OCI-LY1 (cell line): ENCODE measurements around the gene TXNRD2.
"Not testable (repeated sequence)": the region's sequence is repeated elsewhere in the genome, so short reads cannot be mapped to it uniquely, and the experiment has no call there.

ENCODE experiments used
- H2AFZ ChIP-seq: fragments of 200-600 bp; sonication (generic), shearing (Covaris generic); 2 replicates; pipeline ENCODE4 v1.6.0; 2014; ENCODE audit warnings: antibody characterized with exemption, mild to moderate bottlenecking, low read length
- H3F3A ChIP-seq: fragments of 200-600 bp; sonication (generic), shearing (Covaris generic); 2 replicates; pipeline ENCODE4 v1.6.0; 2014; ENCODE audit warnings: mild to moderate bottlenecking, antibody characterized with exemption, low read length, moderate library complexity; ENCODE audit not compliant: insufficient read depth
- H3K27ac ChIP-seq: fragments of 200-600 bp; sonication (generic); 2 replicates; pipeline ENCODE4 v1.5.1; 2014; ENCODE audit warnings: low read length, mixed run types, mild to moderate bottlenecking, low read depth; ENCODE audit not compliant: poor library complexity, severe bottlenecking
- H3K27me3 ChIP-seq: fragments of 200-600 bp; sonication (generic); 2 replicates; pipeline ENCODE4 v1.6.0; 2014; ENCODE audit warnings: antibody characterized with exemption, mild to moderate bottlenecking, low read length, moderate library complexity; ENCODE audit not compliant: insufficient read depth
- H3K36me3 ChIP-seq: fragments of 200-600 bp; sonication (generic); 2 replicates; pipeline ENCODE4 v1.6.1; 2014; ENCODE audit warnings: mild to moderate bottlenecking, antibody characterized with exemption, low read length, moderate library complexity, mixed read lengths; ENCODE audit not compliant: insufficient read depth
- H3K4me1 ChIP-seq: fragments of 200-600 bp; sonication (generic); 2 replicates; pipeline ENCODE4 v1.5.1; 2014; ENCODE audit warnings: mild to moderate bottlenecking, low read length, moderate library complexity; ENCODE audit not compliant: insufficient read depth, severe bottlenecking
- H3K4me2 ChIP-seq: fragments of 200-600 bp; sonication (generic), shearing (Covaris generic); 2 replicates; pipeline ENCODE4 v1.6.1; 2014; ENCODE audit warnings: low read length
- H3K4me3 ChIP-seq: fragments of 200-600 bp; sonication (generic); 2 replicates; pipeline ENCODE4 v1.5.1; 2014; ENCODE audit warnings: low read length, low read depth, mild to moderate bottlenecking, mixed read lengths; ENCODE audit not compliant: poor library complexity, severe bottlenecking
- H3K79me2 ChIP-seq: fragments of 200-600 bp; shearing (Covaris generic); 2 replicates; pipeline ENCODE4 v1.6.1; 2016; ENCODE audit warnings: mixed run types, low read length, mixed read lengths; ENCODE audit not compliant: insufficient read depth
- H3K9ac ChIP-seq: fragments of 200-600 bp; sonication (generic), shearing (Covaris generic); 2 replicates; pipeline ENCODE4 v1.6.1; 2014; ENCODE audit warnings: mild to moderate bottlenecking, low read length, mixed read lengths
- H3K9me2 ChIP-seq: fragments of 200-600 bp; sonication (generic), shearing (Covaris generic); 2 replicates; pipeline ENCODE4 v1.6.1; 2014; ENCODE audit warnings: low read depth, mild to moderate bottlenecking, low read length, mixed read lengths
- H3K9me3 ChIP-seq: fragments of 200-600 bp; shearing (Covaris generic); 2 replicates; pipeline ENCODE4 v1.6.1; 2014; ENCODE audit warnings: low read length, mixed read lengths
- H4K20me1 ChIP-seq: fragments of 200-600 bp; sonication (generic), shearing (Covaris generic); 2 replicates; pipeline ENCODE4 v1.6.0; 2016; ENCODE audit warnings: mild to moderate bottlenecking, low read length; ENCODE audit not compliant: insufficient read depth
- CTCF ChIP-seq: fragments of 200-600 bp; sonication (generic), shearing (Covaris generic); IDR thresholded peaks from 2 replicates; pipeline ENCODE4 v1.5.1; 2017; ENCODE audit warnings: mild to moderate bottlenecking, antibody characterized with exemption, low read length, moderate library complexity, mixed read lengths
- EZH2 ChIP-seq: fragments of 200-600 bp; sonication (generic), shearing (Covaris generic); IDR thresholded peaks from 2 replicates; pipeline ENCODE4 v1.8.0; 2017; ENCODE audit warnings: borderline replicate concordance, mixed run types, mild to moderate bottlenecking, antibody characterized with exemption, low read length, moderate library complexity, mixed read lengths

Gene TXNRD2

GRCh38 chr22:19927696-19928095 is 13.9 kb downstream of the TXNRD2 start:
- H3K4me2 ChIP-seq = no peak overlapping the region
- no peak overlapping the region for H2AFZ ChIP-seq

GRCh38 chr22:19926028-19926427 is 15.6 kb downstream of the TXNRD2 start:
- H3K27ac ChIP-seq = not testable (repeated sequence)

More at GRCh38 chr22:19927696-19928095, 13.9 kb downstream of the TXNRD2 start:
- no peaks in the 10 kb centered on the region for H4K20me1 ChIP-seq
- H3K4me3 ChIP-seq = no peak overlapping the region
- H3K27me3 ChIP-seq = no peaks in the 10 kb centered on the region
- H3K9ac ChIP-seq = no peak overlapping the region
- TF ChIP-seq CTCF = no peak
- no peak for TF ChIP-seq EZH2
- H3K79me2 ChIP-seq = no peaks in the 10 kb centered on the region
- H3K27ac ChIP-seq = no peak overlapping the region
- no peaks in the 10 kb centered on the region for H3K9me3 ChIP-seq
- H3K36me3 ChIP-seq = no peaks in the 10 kb centered on the region
- no peaks in the 10 kb centered on the region for H3K9me2 ChIP-seq
- H3K4me1 ChIP-seq = no peaks in the 10 kb centered on the region
- no peaks in the 10 kb centered on the region for H3F3A ChIP-seq

GRCh38 chr22:19923914-19924513 is 17.6 kb downstream of the TXNRD2 start:
- H3K79me2 ChIP-seq = no peaks in the 10 kb centered on the region
- no peak overlapping the region for H3K4me3 ChIP-seq
- no peak overlapping the region for H3K4me2 ChIP-seq
- TF ChIP-seq EZH2 (no peak), CTCF (no peak)
- H3F3A ChIP-seq = no peaks in the 10 kb centered on the region
- H3K27ac ChIP-seq = no peak overlapping the region
- no peaks in the 10 kb centered on the region for H3K36me3 ChIP-seq
- no peaks in the 10 kb centered on the region for H3K27me3 ChIP-seq
- H4K20me1 ChIP-seq = no peaks in the 10 kb centered on the region
- no peaks in the 10 kb centered on the region for H3K9me2 ChIP-seq
- H3K9ac ChIP-seq = no peak overlapping the region
- no peak overlapping the region for H2AFZ ChIP-seq
- H3K9me3 ChIP-seq = no peaks in the 10 kb centered on the region
- no peaks in the 10 kb centered on the region for H3K4me1 ChIP-seq

More at GRCh38 chr22:19926028-19926427, 15.6 kb downstream of the TXNRD2 start:
- not testable (repeated sequence) for H3K4me3 ChIP-seq, H3K79me2 ChIP-seq, H3K36me3 ChIP-seq, H3K4me1 ChIP-seq, H3K9ac ChIP-seq, H3K9me2 ChIP-seq, H3F3A ChIP-seq, H3K9me3 ChIP-seq, H2AFZ ChIP-seq, H3K27me3 ChIP-seq, H3K4me2 ChIP-seq, H4K20me1 ChIP-seq

GRCh38 chr22:19921544-19922081 is 20.0 kb downstream of the TXNRD2 start:
- no peak overlapping the region for H3K4me3 ChIP-seq
- TF ChIP-seq CTCF (no peak), EZH2 (no peak)
- no peaks in the 10 kb centered on the region for H3K9me3 ChIP-seq
- no peaks in the 10 kb centered on the region for H3K9me2 ChIP-seq
- no peaks in the 10 kb centered on the region for H3F3A ChIP-seq
- H3K4me2 ChIP-seq = no peak overlapping the region
- H4K20me1 ChIP-seq = no peaks in the 10 kb centered on the region
- no peaks in the 10 kb centered on the region for H3K4me1 ChIP-seq
- H3K27me3 ChIP-seq = no peaks in the 10 kb centered on the region
- no peak overlapping the region for H3K9ac ChIP-seq
- no peak overlapping the region for H3K27ac ChIP-seq
- no peaks in the 10 kb centered on the region for H3K79me2 ChIP-seq
- H3K36me3 ChIP-seq = peaks cover 7% of the 10 kb centered on the region; the same call in 1 of the 2 replicates
- H2AFZ ChIP-seq = no peak overlapping the region
